H9 (cell line): Measurements from ENCODE around the gene MYOM3. TPM values are rescaled to one million over a fixed set of nuclear protein-coding genes. Genes with fewer than 3 reads are reported as not detected.

Source experiments
- DNase-seq: peaks from one replicate; pipeline ENCODE4 v3.0.0-alpha.2; 2017
- H2AFZ ChIP-seq: one replicate; pipeline ENCODE4 v1.6.1; 2013; ENCODE audit warnings: mild to moderate bottlenecking, low read length, control low read depth, moderate library complexity
- H2AK5ac ChIP-seq: 2 replicates; pipeline ENCODE4 v1.6.1; 2013; ENCODE audit warnings: low read length, control low read depth, mixed read lengths; ENCODE audit not compliant: insufficient read length
- H2BK120ac ChIP-seq: one replicate; pipeline ENCODE4 v1.6.1; 2013; ENCODE audit warnings: low read depth, mild to moderate bottlenecking, low read length, control low read depth, inconsistent platforms; ENCODE audit not compliant: poor library complexity, severe bottlenecking
- H2BK12ac ChIP-seq: 2 replicates; pipeline ENCODE4 v1.6.1; 2013; ENCODE audit warnings: low read length, control low read depth, mixed read lengths, low read depth; ENCODE audit not compliant: insufficient read length
- H2BK15ac ChIP-seq: 2 replicates; pipeline ENCODE4 v1.6.1; 2013; ENCODE audit warnings: low read depth, low read length, control low read depth
- H2BK20ac ChIP-seq: one replicate; pipeline ENCODE4 v1.6.1; 2013; ENCODE audit warnings: low read depth, mild to moderate bottlenecking, low read length, control low read depth, inconsistent platforms; ENCODE audit not compliant: poor library complexity, severe bottlenecking
- H2BK5ac ChIP-seq: 2 replicates; pipeline ENCODE4 v1.6.1; 2013; ENCODE audit warnings: low read length, control low read depth, mixed read lengths; ENCODE audit not compliant: insufficient read length
- H3K14ac ChIP-seq: 2 replicates; pipeline ENCODE4 v1.6.1; 2013; ENCODE audit warnings: low read length, control low read depth; ENCODE audit not compliant: insufficient read depth
- H3K18ac ChIP-seq: 2 replicates; pipeline ENCODE4 v1.6.1; 2013; ENCODE audit warnings: low read depth, mild to moderate bottlenecking, mixed read lengths, low read length, control low read depth; ENCODE audit not compliant: insufficient read length
- H3K23ac ChIP-seq: 2 replicates; pipeline ENCODE4 v1.6.1; 2013; ENCODE audit warnings: low read length, control low read depth, mixed read lengths, low read depth; ENCODE audit not compliant: insufficient read length
- H3K23me2 ChIP-seq: 2 replicates; pipeline ENCODE4 v1.6.1; 2013; ENCODE audit warnings: low read depth, mild to moderate bottlenecking, mixed read lengths, low read length, control low read depth; ENCODE audit not compliant: insufficient read length, poor library complexity, severe bottlenecking
- H3K27ac ChIP-seq: 2 replicates; pipeline ENCODE4 v1.5.1; 2013; ENCODE audit warnings: low read length, control low read depth, mixed read lengths, low read depth; ENCODE audit not compliant: insufficient read length
- H3K27me3 ChIP-seq: 2 replicates; pipeline ENCODE4 v1.6.1; 2013; ENCODE audit warnings: low read length, control low read depth, inconsistent platforms; ENCODE audit not compliant: insufficient read depth
- H3K4ac ChIP-seq: 2 replicates; pipeline ENCODE4 v1.6.1; 2013; ENCODE audit warnings: low read depth, mild to moderate bottlenecking, control low read depth, inconsistent platforms, low read length, moderate library complexity
- H3K4me1 ChIP-seq: 2 replicates; pipeline ENCODE4 v1.6.1; 2013; ENCODE audit warnings: low read length, control low read depth, inconsistent platforms; ENCODE audit not compliant: insufficient read depth
- H3K4me2 ChIP-seq: 2 replicates; pipeline ENCODE4 v1.6.1; 2013; ENCODE audit warnings: low read length, control low read depth, mixed read lengths; ENCODE audit not compliant: insufficient read length, insufficient read depth
- H3K56ac ChIP-seq: 2 replicates; pipeline ENCODE4 v1.6.1; 2013; ENCODE audit warnings: low read depth, mild to moderate bottlenecking, mixed read lengths, low read length, control low read depth; ENCODE audit not compliant: insufficient read length
- H3K79me1 ChIP-seq: 2 replicates; pipeline ENCODE4 v1.6.1; 2013; ENCODE audit warnings: low read depth, mild to moderate bottlenecking, moderate library complexity, low read length, control low read depth, inconsistent platforms; ENCODE audit not compliant: insufficient read depth, poor library complexity, severe bottlenecking
- H3K79me2 ChIP-seq: 2 replicates; pipeline ENCODE4 v1.6.1; 2013; ENCODE audit warnings: low read length, control low read depth, inconsistent platforms; ENCODE audit not compliant: insufficient read depth
- H3K9ac ChIP-seq: 2 replicates; pipeline ENCODE4 v1.6.1; 2013; ENCODE audit warnings: low read length, control low read depth, mixed read lengths; ENCODE audit not compliant: insufficient read length; ENCODE audit errors: extremely low read depth
- H3K9me3 ChIP-seq: one replicate; pipeline ENCODE4 v1.6.1; 2013; ENCODE audit warnings: low read depth, low read length, inconsistent platforms; ENCODE audit not compliant: control insufficient read depth
- H3T11ph ChIP-seq: one replicate; pipeline ENCODE4 v1.6.1; 2013; ENCODE audit warnings: mild to moderate bottlenecking, low read length, control low read depth, inconsistent platforms
- H4K20me1 ChIP-seq: one replicate; pipeline ENCODE4 v1.6.1; 2013; ENCODE audit not compliant: control insufficient read depth, insufficient read length, insufficient read depth
- H4K5ac ChIP-seq: 2 replicates; pipeline ENCODE4 v1.6.1; 2013; ENCODE audit warnings: low read depth, mild to moderate bottlenecking, mixed read lengths, low read length, control low read depth; ENCODE audit not compliant: insufficient read length
- H4K8ac ChIP-seq: replicated peaks from 2 replicates; pipeline ENCODE4 v1.6.1; 2013; ENCODE audit warnings: low read length, control low read depth, mixed read lengths, low read depth; ENCODE audit not compliant: insufficient read length
- H4K91ac ChIP-seq: 2 replicates; pipeline ENCODE4 v1.6.1; 2013; ENCODE audit warnings: low read depth, mild to moderate bottlenecking, moderate library complexity, mixed read lengths, low read length, control low read depth; ENCODE audit not compliant: insufficient read length
- H3K27ac Mint-ChIP-seq, 3 experiments: 2 replicates in 2 of 3; 3 replicates in 1 of 3; pipeline ENCODE4 v1.8.0; 2020 to 2021; ENCODE audit warnings: mixed read lengths in 3 of 3, mild to moderate bottlenecking in 1 of 3, moderate library complexity in 1 of 3
- H3K27me3 Mint-ChIP-seq: 2 replicates; pipeline ENCODE4 v1.8.0; 2021; ENCODE audit warnings: low read depth, mild to moderate bottlenecking, moderate library complexity, mixed read lengths
- H3K36me3 Mint-ChIP-seq, 3 experiments: 2 replicates in 2 of 3; 3 replicates in 1 of 3; pipeline ENCODE4 v1.8.0; 2020 to 2021; ENCODE audit warnings: low read depth in 3 of 3, mixed read lengths in 3 of 3; ENCODE audit not compliant: insufficient read depth in 1 of 3
- H3K4me1 Mint-ChIP-seq, 2 experiments: 2 replicates each; pipeline ENCODE4 v1.8.0; 2020; ENCODE audit warnings: mixed read lengths in 2 of 2
- H3K4me3 Mint-ChIP-seq, 2 experiments: 2 replicates in 1 of 2; 3 replicates in 1 of 2; pipeline ENCODE4 v1.8.0; 2020 to 2021; ENCODE audit warnings: mild to moderate bottlenecking in 2 of 2, mixed read lengths in 2 of 2, moderate library complexity in 1 of 2
- H3K9me3 Mint-ChIP-seq, 2 experiments: 2 replicates in 1 of 2; 3 replicates in 1 of 2; pipeline ENCODE4 v1.8.0; 2020; ENCODE audit warnings: mild to moderate bottlenecking in 2 of 2, mixed read lengths in 2 of 2, moderate library complexity in 1 of 2
- WGBS: extraction: QIAGEN DNeasy Blood & Tissue Kit; methylation state at CpG from one replicate; pipeline ENCODE4 v1.1.7; 2013; ENCODE audit warnings: missing lambda C conversion rate, low lambda C conversion rate, mixed read lengths; ENCODE audit not compliant: insufficient read length; ENCODE audit errors: extremely low coverage; 5-methylcytosine and 5-hydroxymethylcytosine counted together
- total RNA-seq: library from RNA; stranded (reverse); gene quantifications from 2 replicates; pipeline ENCODE4 v1.2.1, GENCODE V29; 2021
- TF ChIP-seq, protein P1 (sequence below): fragments of 200-600 bp; sonication (generic); conservative IDR thresholded peaks from 3 replicates; pipeline ENCODE4 v1.8.0; 2021; ENCODE audit warnings: antibody characterized with exemption, mild to moderate bottlenecking

MYOM3 gene
- total RNA-seq, 1 experiment from 2014 or later = 0.11 TPM

DNA sequence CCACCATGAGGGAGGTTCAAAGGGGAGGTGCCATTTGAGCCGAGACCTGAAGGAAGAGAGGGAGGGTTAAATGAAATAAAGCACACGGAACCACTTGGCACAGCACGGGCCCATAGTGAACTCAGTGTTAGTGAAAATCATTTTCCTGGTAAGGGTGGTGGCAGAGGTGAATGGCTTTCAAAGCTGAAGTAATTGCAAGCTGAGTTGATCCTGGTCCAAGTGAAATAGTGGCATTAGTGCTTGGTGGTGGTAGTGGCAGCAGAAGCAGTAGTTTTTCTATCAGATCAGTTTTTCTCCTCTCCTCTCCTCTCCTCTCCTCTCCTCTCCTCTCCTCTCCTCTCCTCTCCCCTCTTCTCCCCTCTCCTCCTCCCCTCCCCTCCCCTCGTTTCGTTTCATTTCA is 101.3 kb downstream of the MYOM3 start:
- H3K4ac ChIP-seq = no peak overlapping the region
- no peak overlapping the region for H4K5ac ChIP-seq
- H3K27me3 Mint-ChIP-seq = peaks cover 1% of the 10 kb centered on the region; the same call in 1 of the 2 replicates
- no peak for DNase-seq
- H3K27ac Mint-ChIP-seq = no peak overlapping the region
- TF ChIP-seq, protein P1, sequence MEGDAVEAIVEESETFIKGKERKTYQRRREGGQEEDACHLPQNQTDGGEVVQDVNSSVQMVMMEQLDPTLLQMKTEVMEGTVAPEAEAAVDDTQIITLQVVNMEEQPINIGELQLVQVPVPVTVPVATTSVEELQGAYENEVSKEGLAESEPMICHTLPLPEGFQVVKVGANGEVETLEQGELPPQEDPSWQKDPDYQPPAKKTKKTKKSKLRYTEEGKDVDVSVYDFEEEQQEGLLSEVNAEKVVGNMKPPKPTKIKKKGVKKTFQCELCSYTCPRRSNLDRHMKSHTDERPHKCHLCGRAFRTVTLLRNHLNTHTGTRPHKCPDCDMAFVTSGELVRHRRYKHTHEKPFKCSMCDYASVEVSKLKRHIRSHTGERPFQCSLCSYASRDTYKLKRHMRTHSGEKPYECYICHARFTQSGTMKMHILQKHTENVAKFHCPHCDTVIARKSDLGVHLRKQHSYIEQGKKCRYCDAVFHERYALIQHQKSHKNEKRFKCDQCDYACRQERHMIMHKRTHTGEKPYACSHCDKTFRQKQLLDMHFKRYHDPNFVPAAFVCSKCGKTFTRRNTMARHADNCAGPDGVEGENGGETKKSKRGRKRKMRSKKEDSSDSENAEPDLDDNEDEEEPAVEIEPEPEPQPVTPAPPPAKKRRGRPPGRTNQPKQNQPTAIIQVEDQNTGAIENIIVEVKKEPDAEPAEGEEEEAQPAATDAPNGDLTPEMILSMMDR = no peak
- H2BK120ac ChIP-seq = no peak overlapping the region
- H3K18ac ChIP-seq = no peak overlapping the region
- no peak overlapping the region for H3T11ph ChIP-seq
- no peaks in the 10 kb centered on the region for H3K9me3 Mint-ChIP-seq
- WGBS = 100% methylated on average over 2 of the region's 5 CpGs
- H2AK5ac ChIP-seq = no peak overlapping the region
- H2BK20ac ChIP-seq = no peak overlapping the region
- no peaks in the 10 kb centered on the region for H3K9me3 ChIP-seq
- no peak overlapping the region for H3K4me3 Mint-ChIP-seq
- H3K4me2 ChIP-seq = no peak overlapping the region
- H3K23ac ChIP-seq = no peak overlapping the region
- no peak overlapping the region for H4K91ac ChIP-seq
- no peaks in the 10 kb centered on the region for H3K79me1 ChIP-seq
- H2BK12ac ChIP-seq = no peak overlapping the region
- no peaks in the 10 kb centered on the region for H3K23me2 ChIP-seq
- H3K56ac ChIP-seq = no peak overlapping the region
- H3K14ac ChIP-seq = no peak overlapping the region
- H4K8ac ChIP-seq = no peak overlapping the region
- no peaks in the 10 kb centered on the region for H3K36me3 Mint-ChIP-seq
- H3K9ac ChIP-seq = no peak overlapping the region
- no peaks in the 10 kb centered on the region for H3K4me1 ChIP-seq
- H3K27ac ChIP-seq = no peak overlapping the region
- peaks cover 26 to 34% of the 10 kb centered on the region in 2 experiments for H3K4me1 Mint-ChIP-seq
- H3K27me3 ChIP-seq = no peaks in the 10 kb centered on the region
- H3K79me2 ChIP-seq = no peaks in the 10 kb centered on the region; the same call in 1 of the 2 replicates
- H2BK15ac ChIP-seq = no peak overlapping the region
- H2BK5ac ChIP-seq = no peak overlapping the region
- H2AFZ ChIP-seq = no peak overlapping the region
- no peaks in the 10 kb centered on the region for H4K20me1 ChIP-seq
